Measurements from ENCODE around the gene CD53. TPM values are rescaled to one million over a fixed set of nuclear protein-coding genes. Genes with fewer than 3 reads are reported as not detected.
"Not testable (repeated sequence)": the region's sequence is repeated elsewhere in the genome, so short reads cannot be mapped to it uniquely, and the experiment has no call there.

CD53 gene
- total RNA-seq, 1 experiment from 2014 or later, result not detected

GRCh38 chr1:110927484-110928075 lies 54.6 kb downstream of the CD53 start:
- Histone ChIP-seq H3K27me3 (replicated peaks; ENCODE audit: control insufficient read depth, insufficient read depth, low read length) (no peaks in the 10 kb centered on the region), H3K9me3 (no peaks in the 10 kb centered on the region), H3K4me1 (no peaks in the 10 kb centered on the region), H3K36me3 (ENCODE audit: control insufficient read depth, insufficient read depth, low read length) (no peaks in the 10 kb centered on the region), H3K4me3 (ENCODE audit: low read depth, low read length) (no peak overlapping the region)
- BruUV-seq (replicated peaks), result no TSS peak
- Mint-ChIP-seq H3K27me3 (ENCODE audit: insufficient read depth, unreplicated experiment) (no peaks in the 10 kb centered on the region), H3K9me3 (ENCODE audit: unreplicated experiment) (no peaks in the 10 kb centered on the region), H3K4me1 (ENCODE audit: low read depth, unreplicated experiment) (no peaks in the 10 kb centered on the region), H3K4me3 (ENCODE audit: unreplicated experiment) (no peak overlapping the region), H3K36me3 (ENCODE audit: insufficient read depth, unreplicated experiment) (no peaks in the 10 kb centered on the region), H3K27ac (ENCODE audit: unreplicated experiment) (no peak overlapping the region)
- intact Hi-C loops (cut with micrococcal nuclease; ENCODE audit: unreplicated experiment), result no loop called here
- ChIA-PET POLR2A (no interaction called here), CTCF (interaction anchor here (0.6 kb wide), 1 partner anchor 98 kb away, joined by 3 read pairs; no protein-coding TSS in a partner anchor)
- no peak for DNase-seq
- TF ChIP-seq, protein P1, sequence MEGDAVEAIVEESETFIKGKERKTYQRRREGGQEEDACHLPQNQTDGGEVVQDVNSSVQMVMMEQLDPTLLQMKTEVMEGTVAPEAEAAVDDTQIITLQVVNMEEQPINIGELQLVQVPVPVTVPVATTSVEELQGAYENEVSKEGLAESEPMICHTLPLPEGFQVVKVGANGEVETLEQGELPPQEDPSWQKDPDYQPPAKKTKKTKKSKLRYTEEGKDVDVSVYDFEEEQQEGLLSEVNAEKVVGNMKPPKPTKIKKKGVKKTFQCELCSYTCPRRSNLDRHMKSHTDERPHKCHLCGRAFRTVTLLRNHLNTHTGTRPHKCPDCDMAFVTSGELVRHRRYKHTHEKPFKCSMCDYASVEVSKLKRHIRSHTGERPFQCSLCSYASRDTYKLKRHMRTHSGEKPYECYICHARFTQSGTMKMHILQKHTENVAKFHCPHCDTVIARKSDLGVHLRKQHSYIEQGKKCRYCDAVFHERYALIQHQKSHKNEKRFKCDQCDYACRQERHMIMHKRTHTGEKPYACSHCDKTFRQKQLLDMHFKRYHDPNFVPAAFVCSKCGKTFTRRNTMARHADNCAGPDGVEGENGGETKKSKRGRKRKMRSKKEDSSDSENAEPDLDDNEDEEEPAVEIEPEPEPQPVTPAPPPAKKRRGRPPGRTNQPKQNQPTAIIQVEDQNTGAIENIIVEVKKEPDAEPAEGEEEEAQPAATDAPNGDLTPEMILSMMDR (IDR thresholded peaks at IDR 0.05; ENCODE audit: insufficient read depth in 1 of 2, low read depth in 1 of 2, low read length in 1 of 2, severe bottlenecking in 1 of 2, unreplicated experiment in 1 of 2), result no peak

DNA sequence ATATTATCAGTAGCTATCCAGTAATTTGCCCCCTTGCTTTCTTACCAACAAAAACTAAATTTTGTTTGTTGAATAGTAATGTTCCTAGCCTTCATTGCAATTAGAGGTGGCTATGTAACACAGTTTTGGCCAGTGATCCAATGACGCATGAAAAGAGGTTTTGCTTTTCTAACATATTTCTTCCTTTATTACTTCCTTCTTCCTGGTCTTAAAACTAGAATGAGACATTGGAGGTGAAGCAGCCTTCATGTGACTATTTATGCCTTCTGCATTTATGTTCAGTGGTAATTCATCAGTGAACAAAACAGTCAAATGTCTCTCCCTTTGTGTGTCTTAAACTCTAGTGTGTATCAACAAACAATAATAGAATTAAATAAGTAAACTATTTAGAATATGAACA lies 55.2 kb downstream of the CD53 start:
- TF ChIP-seq, protein P1 (IDR thresholded peaks at IDR 0.05; ENCODE audit: insufficient read depth in 1 of 2, low read depth in 1 of 2, low read length in 1 of 2, severe bottlenecking in 1 of 2, unreplicated experiment in 1 of 2), result no peak
- Mint-ChIP-seq H3K27me3 (ENCODE audit: insufficient read depth, unreplicated experiment) (no peaks in the 10 kb centered on the region), H3K4me3 (ENCODE audit: unreplicated experiment) (no peak overlapping the region), H3K4me1 (ENCODE audit: low read depth, unreplicated experiment) (no peaks in the 10 kb centered on the region), H3K36me3 (ENCODE audit: insufficient read depth, unreplicated experiment) (no peaks in the 10 kb centered on the region), H3K9me3 (ENCODE audit: unreplicated experiment) (no peaks in the 10 kb centered on the region), H3K27ac (ENCODE audit: unreplicated experiment) (no peak overlapping the region)
- ChIA-PET CTCF (no interaction called here), POLR2A (no interaction called here)
- no peaks in the 10 kb centered on the region for H3K4me1 ChIP-seq
- H3K36me3 ChIP-seq (ENCODE audit: control insufficient read depth, insufficient read depth, low read length), result no peaks in the 10 kb centered on the region
- no peaks in the 10 kb centered on the region for H3K27me3 ChIP-seq (replicated peaks; ENCODE audit: control insufficient read depth, insufficient read depth, low read length)
- intact Hi-C loops (cut with micrococcal nuclease; ENCODE audit: unreplicated experiment), result no loop called here
- no TSS peak for BruUV-seq (replicated peaks)
- no peak overlapping the region for H3K4me3 ChIP-seq (ENCODE audit: low read depth, low read length)
- H3K9me3 ChIP-seq, result no peaks in the 10 kb centered on the region
- DNase-seq, result no peak

DNA sequence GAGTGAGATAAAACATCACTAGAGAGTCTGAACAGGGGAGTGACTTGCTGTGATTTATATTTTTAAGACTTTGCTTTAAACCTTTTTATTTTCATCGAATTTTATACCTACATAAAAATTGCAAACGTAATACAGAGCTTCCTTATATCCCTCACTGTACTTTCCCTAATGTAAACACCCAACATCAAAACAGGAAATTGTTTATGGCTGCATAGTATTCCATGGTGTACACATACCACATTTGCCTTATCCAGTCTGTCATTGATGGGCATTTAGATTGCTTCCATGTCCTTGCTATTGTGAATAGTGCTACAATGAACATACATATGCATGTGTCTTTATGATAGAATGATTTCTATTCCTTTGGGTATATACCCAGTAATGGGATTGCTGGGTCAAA lies 56.0 kb downstream of the CD53 start:
- CTCF ChIA-PET, result no interaction called here
- Mint-ChIP-seq H3K4me3 (ENCODE audit: unreplicated experiment) (no peak overlapping the region), H3K27ac (ENCODE audit: unreplicated experiment) (no peak overlapping the region), H3K27me3 (ENCODE audit: insufficient read depth, unreplicated experiment) (no peaks in the 10 kb centered on the region), H3K9me3 (ENCODE audit: unreplicated experiment) (no peaks in the 10 kb centered on the region), H3K4me1 (ENCODE audit: low read depth, unreplicated experiment) (no peaks in the 10 kb centered on the region), H3K36me3 (ENCODE audit: insufficient read depth, unreplicated experiment) (no peaks in the 10 kb centered on the region)
- H3K9me3 ChIP-seq, result no peaks in the 10 kb centered on the region
- H3K27me3 ChIP-seq (replicated peaks; ENCODE audit: control insufficient read depth, insufficient read depth, low read length), result no peaks in the 10 kb centered on the region
- H3K36me3 ChIP-seq (ENCODE audit: control insufficient read depth, insufficient read depth, low read length), result no peaks in the 10 kb centered on the region
- no peaks in the 10 kb centered on the region for H3K4me1 ChIP-seq
- intact Hi-C loops (cut with micrococcal nuclease; ENCODE audit: unreplicated experiment), result no loop called here
- TF ChIP-seq, protein P1 (IDR thresholded peaks at IDR 0.05; ENCODE audit: insufficient read depth in 1 of 2, low read depth in 1 of 2, low read length in 1 of 2, severe bottlenecking in 1 of 2, unreplicated experiment in 1 of 2), result no peak
- BruUV-seq (replicated peaks), result no TSS peak
- no peak overlapping the region for H3K4me3 ChIP-seq (ENCODE audit: low read depth, low read length)
- DNase-seq, result no peak
- POLR2A ChIA-PET, result no interaction called here

- H3K9me3 ChIP-seq; H3K36me3 ChIP-seq (ENCODE audit: control insufficient read depth, insufficient read depth, low read length); H3K27me3 ChIP-seq (replicated peaks; ENCODE audit: control insufficient read depth, insufficient read depth, low read length); H3K4me3 Mint-ChIP-seq (ENCODE audit: unreplicated experiment); BruUV-seq (replicated peaks); H3K27ac Mint-ChIP-seq (ENCODE audit: unreplicated experiment); H3K9me3 Mint-ChIP-seq (ENCODE audit: unreplicated experiment); POLR2A ChIA-PET; H3K4me3 ChIP-seq (ENCODE audit: low read depth, low read length); intact Hi-C loops (cut with micrococcal nuclease; ENCODE audit: unreplicated experiment); DNase-seq; H3K4me1 ChIP-seq; H3K4me1 Mint-ChIP-seq (ENCODE audit: low read depth, unreplicated experiment); CTCF ChIA-PET; H3K36me3 Mint-ChIP-seq (ENCODE audit: insufficient read depth, unreplicated experiment); H3K27me3 Mint-ChIP-seq (ENCODE audit: insufficient read depth, unreplicated experiment): not testable (repeated sequence)
These were observed 58.1 kb downstream of the CD53 start for GRCh38 chr1:110931097-110931496.
